SK-N-SH (cell line): ENCODE measurements around the gene KRTAP5-11. TPM values are rescaled to one million over a fixed set of nuclear protein-coding genes. Genes with fewer than 3 reads are reported as not detected.
"Not testable (repeated sequence)": the region's sequence is repeated elsewhere in the genome, so short reads cannot be mapped to it uniquely, and the experiment has no call there.

Source experiments
- CTCF ChIA-PET: fragments of 300-600, 350-600 bp; formaldehyde crosslinking; extraction: SDS; loops from one replicate; lab custom pipeline; 2021; lab: Yijun Ruan, JAX
- POLR2A ChIA-PET: fragments of 350-600 bp; sonication (Branson Sonifier 250); formaldehyde crosslinking; extraction: SDS; loops from one replicate; lab custom pipeline; 2020; ENCODE audit warnings: antibody characterized with exemption, inconsistent platforms; lab: Yijun Ruan, JAX
- DNase-seq: peaks from one replicate; pipeline ENCODE4 v3.0.0; 2012
- H2AFZ ChIP-seq: fragments of 200-600 bp; sonication (generic); 2 replicates; pipeline ENCODE4 v1.8.1; 2016; ENCODE audit warnings: antibody characterized with exemption, mild to moderate bottlenecking, low read depth
- H3F3A ChIP-seq: fragments of 200-600 bp; sonication (generic); replicated peaks from 2 replicates; pipeline ENCODE3; 2016; ENCODE audit warnings: antibody characterized with exemption, mild to moderate bottlenecking; ENCODE audit not compliant: insufficient read depth
- H3K27ac ChIP-seq, 2 experiments: fragments of 200-500 bp in 1 of 2; fragments of 200-600 bp in 1 of 2; sonication (Bioruptor generic) in 1 of 2; sonication (generic), shearing (Covaris generic) in 1 of 2; 2 replicates each; pipeline versions ENCODE4 v1.5.1 to v1.6.1; 2014 to 2016; ENCODE audit warnings: low read depth in 2 of 2, inconsistent platforms in 1 of 2, low read length in 1 of 2, mild to moderate bottlenecking in 1 of 2, mixed read lengths in 1 of 2
- H3K27me3 ChIP-seq: fragments of 200-600 bp; sonication (generic), shearing (Covaris generic); 2 replicates; pipeline ENCODE4 v1.6.1; 2016; ENCODE audit warnings: mixed run types; ENCODE audit not compliant: insufficient read depth
- H3K36me3 ChIP-seq, 2 experiments: fragments of 200-500 bp in 1 of 2; fragments of 200-600 bp in 1 of 2; sonication (Bioruptor generic) in 1 of 2; sonication (generic) in 1 of 2; replicated peaks in 1 of 2; 2 replicates each; pipeline versions ENCODE3 to v1.5.1; 2014 to 2016; ENCODE audit warnings: low read length in 1 of 2, mild to moderate bottlenecking in 1 of 2; ENCODE audit not compliant: insufficient read depth in 2 of 2, control insufficient read depth in 1 of 2
- H3K4me1 ChIP-seq, 2 experiments: fragments of 200-500 bp in 1 of 2; fragments of 200-600 bp in 1 of 2; sonication (Bioruptor generic) in 1 of 2; sonication (generic), shearing (Covaris generic) in 1 of 2; 2 replicates each; pipeline versions ENCODE4 v1.5.1 to v1.6.1; 2014 to 2016; ENCODE audit warnings: low read depth in 1 of 2, low read length in 1 of 2, mixed run types in 1 of 2; ENCODE audit not compliant: insufficient read depth in 2 of 2, control insufficient read depth in 1 of 2
- H3K4me2 ChIP-seq: fragments of 200-600 bp; sonication (generic), shearing (Covaris generic); 2 replicates; pipeline ENCODE4 v1.6.1; 2017; ENCODE audit warnings: mixed run types
- H3K4me3 ChIP-seq, 2 experiments: fragments of 200-500 bp in 1 of 2; fragments of 200-600 bp in 1 of 2; sonication (Bioruptor generic) in 1 of 2; sonication (generic), shearing (Covaris generic) in 1 of 2; 2 replicates each; pipeline versions ENCODE4 v1.5.1 to v1.8.1; 2014 to 2016; ENCODE audit warnings: low read depth in 2 of 2, inconsistent platforms in 1 of 2, low read length in 1 of 2, mild to moderate bottlenecking in 1 of 2, mixed read lengths in 1 of 2, moderate library complexity in 1 of 2
- H3K79me2 ChIP-seq: fragments of 200-600 bp; sonication (generic); 2 replicates; pipeline ENCODE4 v1.8.1; 2017; ENCODE audit warnings: mild to moderate bottlenecking; ENCODE audit not compliant: insufficient read depth
- H3K9ac ChIP-seq: fragments of 200-600 bp; sonication (generic); 2 replicates; pipeline ENCODE4 v1.6.1; 2017; ENCODE audit warnings: mixed run types
- H3K9me2 ChIP-seq: fragments of 200-600 bp; sonication (generic); 2 replicates; pipeline ENCODE4 v1.6.1; 2017; ENCODE audit warnings: mixed run types
- H3K9me3 ChIP-seq: fragments of 200-600 bp; sonication (generic); 2 replicates; pipeline ENCODE4 v1.6.1; 2017; ENCODE audit warnings: mixed run types, mild to moderate bottlenecking, moderate library complexity
- H4K20me1 ChIP-seq: fragments of 200-600 bp; sonication (generic); 2 replicates; pipeline ENCODE4 v1.6.1; 2017; ENCODE audit warnings: mild to moderate bottlenecking, mixed run types; ENCODE audit not compliant: insufficient read depth
- CHD2 ChIP-seq: fragments of 150-350 bp; IDR thresholded peaks from 2 replicates; pipeline ENCODE4 v1.6.1; 2018; ENCODE audit warnings: low read length; ENCODE audit not compliant: partially characterized antibody
- EP300 ChIP-seq, 2 experiments: IDR thresholded peaks; 2 replicates each; pipeline versions ENCODE4 v1.4.0 to v1.6.1; 2012; ENCODE audit warnings: borderline replicate concordance in 1 of 2, low read depth in 1 of 2, low read length in 1 of 2
- JUND ChIP-seq: IDR thresholded peaks from 2 replicates; pipeline ENCODE4 v1.4.0; 2012
- WGBS: methylation state at CpG from one replicate; pipeline ENCODE4 v1.1.6; 2017; ENCODE audit warnings: low lambda C conversion rate; 5-methylcytosine and 5-hydroxymethylcytosine counted together
- polyA plus RNA-seq, 3 experiments: library from polyadenylated mRNA; depleted of rRNA; stranded (reverse); fragments of >200 nt; gene quantifications; 2 replicates each; pipeline ENCODE4 v1.2.3, GENCODE V29; 2012
- TF ChIP-seq, protein P1 (sequence below): fragments of 150-350 bp; IDR thresholded peaks from 2 replicates; pipeline ENCODE4 v1.6.1; 2017; ENCODE audit warnings: antibody characterized with exemption, low read length, low read depth, borderline replicate concordance

Gene KRTAP5-11
- polyA plus RNA-seq, 1 of the 3 experiments (the other 2 are of a cell fraction): not detected

- H3K9ac ChIP-seq: no peak overlapping the region
- WGBS: 22% methylated on average over 8 of the region's 8 CpGs
- H3K4me2 ChIP-seq: no peak overlapping the region
- H3K4me1 ChIP-seq: peaks cover 0 to 15% of the 10 kb centered on the region in 2 experiments; a peak in 1 of 4 replicates
- H3K27ac ChIP-seq: no peak overlapping the region
- no peaks in the 10 kb centered on the region for H3K27me3 ChIP-seq
- no peaks in the 10 kb centered on the region for H3K9me3 ChIP-seq
- DNase-seq: peak; percentile 55
- POLR2A ChIA-PET: no interaction called here
- no peaks in the 10 kb centered on the region for H3F3A ChIP-seq
- H3K79me2 ChIP-seq: no peaks in the 10 kb centered on the region
- TF ChIP-seq JUND: no peak
- no peak for TF ChIP-seq CHD2
- peak in 1 of 2 experiments; percentile 42; a peak in 1 of 4 replicates for TF ChIP-seq EP300 (IDR thresholded peaks at IDR 0.05; ENCODE audit: borderline replicate concordance in 1 of 2, low read depth in 1 of 2, low read length in 1 of 2)
- TF ChIP-seq, protein P1, sequence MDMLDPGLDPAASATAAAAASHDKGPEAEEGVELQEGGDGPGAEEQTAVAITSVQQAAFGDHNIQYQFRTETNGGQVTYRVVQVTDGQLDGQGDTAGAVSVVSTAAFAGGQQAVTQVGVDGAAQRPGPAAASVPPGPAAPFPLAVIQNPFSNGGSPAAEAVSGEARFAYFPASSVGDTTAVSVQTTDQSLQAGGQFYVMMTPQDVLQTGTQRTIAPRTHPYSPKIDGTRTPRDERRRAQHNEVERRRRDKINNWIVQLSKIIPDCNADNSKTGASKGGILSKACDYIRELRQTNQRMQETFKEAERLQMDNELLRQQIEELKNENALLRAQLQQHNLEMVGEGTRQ: no peak
- CTCF ChIA-PET: interaction anchor here (2.3 kb wide), 1 partner anchor 12 kb away, joined by 12 read pairs; no protein-coding TSS in a partner anchor
- H3K9me2 ChIP-seq: no peaks in the 10 kb centered on the region
- no peak overlapping the region for H2AFZ ChIP-seq
- no peak overlapping the region for H3K4me3 ChIP-seq
- no peaks in the 10 kb centered on the region for H3K36me3 ChIP-seq
- H4K20me1 ChIP-seq: no peaks in the 10 kb centered on the region
These were observed 13.8 kb downstream of the KRTAP5-11 start for GRCh38 chr11:71568704-71569349.

GRCh38 chr11:71567633-71568032 is 15.0 kb downstream of the KRTAP5-11 start:
- peaks cover 0 to 15% of the 10 kb centered on the region in 2 experiments; a peak in 1 of 4 replicates for H3K4me1 ChIP-seq
- H2AFZ ChIP-seq, H3K36me3 ChIP-seq, H3K27ac ChIP-seq, H3K79me2 ChIP-seq, H3K9me3 ChIP-seq, H3K4me2 ChIP-seq, H3K4me3 ChIP-seq, POLR2A ChIA-PET, H3K9me2 ChIP-seq, H4K20me1 ChIP-seq, H3K9ac ChIP-seq, H3K27me3 ChIP-seq, H3F3A ChIP-seq, DNase-seq: not testable (repeated sequence)
- WGBS: 52% methylated on average over 7 of the region's 8 CpGs
- CTCF ChIA-PET: interaction anchor here (0.8 to 2.3 kb wide), 3 partner anchors 13 to 753 kb away, joined by 3 to 12 read pairs (median 4); no protein-coding TSS in a partner anchor

DNA sequence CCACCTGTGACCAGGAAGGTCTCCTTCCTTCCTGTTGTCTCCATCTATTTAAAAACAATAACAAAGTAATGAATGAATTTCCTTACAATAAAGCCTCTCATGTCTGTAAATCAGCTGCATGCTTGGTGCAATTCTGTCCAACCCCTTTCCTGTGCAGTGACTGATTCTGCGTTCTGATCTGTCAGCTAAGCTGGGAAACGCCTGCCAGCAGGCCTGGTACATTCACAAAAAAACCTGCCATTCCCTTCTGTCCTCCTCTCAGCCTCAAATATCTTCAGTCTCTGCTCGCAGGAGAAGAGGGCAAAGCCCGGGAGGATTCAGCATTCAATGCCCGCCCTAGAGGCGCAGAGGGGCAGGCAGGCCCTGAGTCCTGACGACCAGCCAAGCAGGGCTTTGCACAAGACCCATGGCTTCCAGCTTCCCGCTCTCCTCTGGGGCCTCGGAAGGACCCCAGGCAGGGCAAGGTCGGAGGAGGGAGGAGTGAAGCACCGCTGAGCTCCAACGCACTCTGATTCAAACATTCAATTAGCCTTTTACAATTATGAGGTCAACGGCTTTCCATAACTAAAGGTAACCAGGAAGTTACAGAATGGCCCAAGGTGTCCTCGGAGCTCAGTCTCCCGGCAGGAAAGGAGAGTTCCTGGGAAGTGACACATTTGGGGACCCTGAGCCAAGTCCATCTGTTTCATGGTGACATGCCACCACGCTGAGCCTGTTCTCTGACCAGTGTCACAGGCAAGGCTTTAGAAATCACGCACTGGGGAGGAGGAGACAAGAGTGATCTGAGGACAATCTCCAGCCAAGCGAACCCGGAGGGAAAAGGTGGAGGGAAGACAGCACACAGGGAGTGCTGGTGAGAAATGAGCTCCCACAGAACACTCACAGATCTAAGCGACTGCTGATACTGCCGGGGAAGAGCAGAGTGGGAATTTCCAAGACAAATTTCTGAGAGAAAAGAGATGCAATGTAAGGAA is 15.8 kb downstream of the KRTAP5-11 start:
- not testable (repeated sequence) for H3K9ac ChIP-seq, H4K20me1 ChIP-seq, H3K27me3 ChIP-seq, H3K4me3 ChIP-seq, H3F3A ChIP-seq, H3K27ac ChIP-seq, H3K9me3 ChIP-seq, H2AFZ ChIP-seq, H3K9me2 ChIP-seq, H3K4me2 ChIP-seq, H3K79me2 ChIP-seq, H3K36me3 ChIP-seq, DNase-seq
- ChIA-PET POLR2A (interaction anchor here (0.6 kb wide), 1 partner anchor 20 kb away, joined by 3 read pairs; no protein-coding TSS in a partner anchor), CTCF (interaction anchor here (1.8 to 4.6 kb wide), 3 partner anchors 14 to 479 kb away, joined by 3 to 35 read pairs (median 12); no protein-coding TSS in a partner anchor)
- 45% methylated on average over 17 of the region's 21 CpGs for WGBS
- H3K4me1 ChIP-seq: peaks cover 0 to 15% of the 10 kb centered on the region in 2 experiments; a peak in 1 of 4 replicates
